HG02610 (cell line): Measurements from ENCODE around the gene PDK3.

Experiments
- ATAC-seq: cut with Tn5 transposase; IDR thresholded peaks from one replicate; pipeline ENCODE4 v1.9.1; 2021; ENCODE audit warnings: mild to moderate bottlenecking, moderate library complexity; ENCODE audit not compliant: unreplicated experiment

The PDK3 gene

DNA sequence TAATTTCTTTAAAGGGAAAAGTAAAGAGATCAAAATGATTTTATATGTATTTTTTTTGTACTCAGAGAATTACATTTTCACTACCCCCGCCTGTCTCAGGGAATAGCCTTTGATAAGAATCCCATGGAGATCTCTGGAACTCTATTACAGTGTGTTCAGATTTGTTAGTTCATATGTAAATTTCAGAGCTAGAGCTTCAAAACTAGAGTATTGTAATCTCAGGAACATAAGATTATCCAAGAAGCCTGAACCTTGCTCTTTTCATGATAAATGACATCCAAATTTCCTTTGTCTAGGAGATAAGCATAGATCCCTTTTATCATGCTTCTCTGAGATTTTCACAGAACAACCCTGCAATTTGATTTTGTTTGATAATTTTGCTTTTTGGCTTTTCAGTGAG, 82.9 kb downstream of the PDK3 start:
- no peak for ATAC-seq

DNA sequence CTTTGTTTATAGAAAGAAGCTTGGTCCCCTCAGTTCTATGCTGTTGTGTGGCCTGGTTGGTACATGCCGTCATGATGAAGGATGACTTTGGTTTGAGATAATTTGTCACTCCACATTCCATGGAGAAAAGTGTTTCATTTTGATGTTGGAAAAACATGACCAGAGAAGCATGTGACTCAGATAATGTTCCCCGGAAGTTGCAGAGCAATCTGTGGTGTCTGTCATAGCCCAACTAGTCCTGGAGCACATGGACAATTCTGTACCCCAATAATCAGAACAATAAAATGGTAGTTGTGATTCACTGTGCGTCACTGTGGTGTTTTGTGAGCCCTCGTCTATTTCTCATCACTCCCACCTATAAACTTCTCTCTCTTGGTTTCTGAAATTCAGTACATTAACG, 85.1 kb downstream of the PDK3 start:
- ATAC-seq = no peak

DNA sequence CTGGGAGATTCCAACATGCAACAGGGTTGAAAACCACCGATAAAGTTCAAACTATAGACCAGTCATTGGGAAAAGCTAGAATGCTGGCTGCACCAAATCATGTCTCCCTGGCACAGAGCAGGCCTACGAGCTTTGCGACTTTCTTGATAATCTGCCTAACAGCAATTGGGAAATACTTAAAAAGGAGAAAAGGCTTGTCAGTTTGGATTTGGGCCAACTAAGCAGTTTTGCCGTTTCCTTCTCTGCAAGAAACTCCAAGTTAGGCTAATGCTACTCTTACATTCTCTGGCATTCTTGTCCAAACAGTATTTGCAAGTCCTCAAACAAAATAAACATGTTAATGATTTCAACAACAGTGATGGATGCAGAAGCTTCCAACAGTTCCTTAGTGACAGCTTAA, 87.9 kb downstream of the PDK3 start:
- ATAC-seq = no peak

DNA sequence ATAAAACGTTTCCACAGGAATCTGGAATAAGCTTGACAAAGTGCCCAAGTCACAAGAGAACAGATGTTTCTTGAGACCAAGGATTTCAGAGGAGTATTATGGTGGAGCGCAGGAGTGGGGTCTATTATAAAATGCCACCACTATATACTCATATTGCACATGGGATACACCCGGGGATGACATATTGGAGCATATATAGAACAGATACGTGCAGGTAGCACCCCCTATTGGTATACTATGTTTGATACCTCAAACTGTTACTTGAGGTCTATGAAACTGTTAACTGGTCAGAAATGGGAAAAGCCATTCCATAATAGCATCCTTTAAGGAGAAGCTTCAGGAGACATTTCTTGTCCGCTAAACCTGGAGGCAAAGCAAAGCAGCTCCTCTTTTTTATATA, 96.0 kb downstream of the PDK3 start:
- no peak for ATAC-seq

DNA sequence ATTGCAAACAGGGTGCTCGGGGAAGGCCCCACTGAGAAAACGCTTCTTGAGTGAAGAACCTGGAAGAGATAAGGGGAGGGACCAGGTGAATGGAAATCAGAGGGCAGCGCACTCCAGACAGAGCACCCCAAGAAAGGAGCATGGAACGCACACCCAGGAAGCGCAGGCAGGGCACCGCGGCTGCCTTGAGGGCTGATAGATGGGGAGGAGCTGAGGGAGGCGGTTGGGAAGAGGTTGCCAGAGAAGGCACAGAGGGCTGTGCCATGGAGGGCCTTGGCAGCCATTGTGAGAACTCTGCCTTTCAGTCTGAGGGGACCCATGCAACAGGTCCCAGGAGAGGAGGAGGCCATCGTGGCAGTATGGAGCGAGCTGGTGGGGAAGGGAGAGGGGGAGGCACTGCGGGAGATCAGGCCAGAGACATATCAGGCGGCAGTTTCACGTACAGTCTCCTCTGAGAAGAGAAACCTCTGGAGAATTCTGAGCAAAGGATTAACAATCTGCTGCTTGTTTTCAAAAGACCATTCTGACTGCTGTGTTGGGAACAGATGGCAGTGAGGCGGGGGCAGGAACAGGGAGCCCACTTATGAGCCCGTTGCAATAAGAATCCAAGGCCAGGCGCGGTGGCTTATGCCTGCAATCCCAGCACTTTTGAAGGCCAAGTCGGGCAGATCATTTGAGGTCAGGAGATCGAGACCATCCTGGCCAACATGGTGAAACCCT, 98.4 kb downstream of the PDK3 start:
- ATAC-seq = no peak

DNA sequence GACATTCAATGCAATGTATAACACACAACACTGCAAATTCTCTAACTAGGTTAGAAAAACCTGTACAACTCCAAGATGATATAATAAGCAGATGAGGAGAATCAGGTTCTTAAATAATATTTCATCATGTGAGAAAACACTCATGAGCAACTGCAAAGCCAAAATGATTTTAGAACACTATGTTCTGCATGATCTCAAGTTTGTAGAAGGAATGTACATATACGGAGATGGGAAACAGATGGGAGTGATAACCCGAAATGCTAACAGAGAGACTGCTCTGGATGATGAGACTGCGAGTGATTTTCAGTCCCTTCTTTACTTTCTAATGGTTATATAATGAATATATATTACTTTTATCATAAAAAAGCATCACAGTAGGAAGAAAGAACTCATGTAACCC, 101.2 kb downstream of the PDK3 start:
- ATAC-seq = no peak

DNA sequence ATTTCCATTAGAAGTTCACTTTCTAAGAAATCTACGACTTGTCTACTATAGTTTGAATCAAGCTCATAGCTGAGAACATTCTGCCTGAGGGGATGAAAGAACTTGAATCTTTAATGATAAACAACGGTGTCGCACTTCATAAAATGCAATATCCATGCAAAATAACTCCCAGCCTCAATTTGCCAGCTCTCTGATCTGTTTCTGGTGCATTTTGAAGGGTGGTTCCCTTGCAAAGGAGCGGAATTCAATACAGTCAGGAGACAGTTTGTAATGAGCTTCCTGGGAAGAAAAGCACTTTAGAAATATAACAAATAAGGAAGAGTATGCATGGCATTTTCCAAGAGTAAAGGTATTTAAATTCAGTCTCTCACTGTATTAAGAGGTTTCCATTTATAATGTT, 102.1 kb downstream of the PDK3 start:
- no peak for ATAC-seq

DNA sequence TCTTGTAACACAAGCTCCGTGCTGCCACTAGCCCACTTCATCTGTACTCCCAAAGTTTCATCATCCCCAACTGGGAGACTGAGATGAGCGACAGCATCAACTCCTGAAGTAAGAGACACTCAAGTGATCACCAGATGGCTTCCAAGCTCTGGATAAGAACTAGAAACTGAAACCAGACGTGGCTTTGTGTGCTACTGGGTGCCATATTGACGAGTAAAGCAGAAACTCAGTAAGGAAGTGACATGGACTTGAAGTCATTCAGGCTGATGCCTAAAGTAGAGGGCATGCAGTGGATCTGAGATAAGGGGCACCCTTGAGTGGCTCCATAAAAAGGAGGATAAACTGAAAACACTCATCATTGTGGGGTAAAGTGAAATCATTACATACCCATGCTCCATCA, 109.7 kb downstream of the PDK3 start:
- no peak for ATAC-seq

DNA sequence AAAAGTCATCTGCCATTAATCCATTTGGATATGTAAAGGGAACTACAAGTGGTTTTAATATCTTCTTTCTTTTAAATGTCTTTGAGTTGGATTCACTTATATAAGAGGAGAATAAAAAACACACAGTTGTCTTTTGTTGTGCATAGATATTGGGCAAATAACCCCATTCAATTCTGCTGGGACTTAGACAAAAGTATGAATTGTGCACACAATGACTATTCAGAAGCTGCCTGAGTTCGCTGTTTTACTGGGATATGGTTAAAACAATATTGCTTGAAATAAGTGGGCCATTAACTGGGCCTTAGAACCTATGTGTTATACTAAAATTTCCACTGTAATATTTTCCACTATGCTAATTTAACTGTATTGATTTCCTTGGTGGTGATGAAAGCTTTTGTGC, 110.4 kb downstream of the PDK3 start:
- ATAC-seq = no peak

DNA sequence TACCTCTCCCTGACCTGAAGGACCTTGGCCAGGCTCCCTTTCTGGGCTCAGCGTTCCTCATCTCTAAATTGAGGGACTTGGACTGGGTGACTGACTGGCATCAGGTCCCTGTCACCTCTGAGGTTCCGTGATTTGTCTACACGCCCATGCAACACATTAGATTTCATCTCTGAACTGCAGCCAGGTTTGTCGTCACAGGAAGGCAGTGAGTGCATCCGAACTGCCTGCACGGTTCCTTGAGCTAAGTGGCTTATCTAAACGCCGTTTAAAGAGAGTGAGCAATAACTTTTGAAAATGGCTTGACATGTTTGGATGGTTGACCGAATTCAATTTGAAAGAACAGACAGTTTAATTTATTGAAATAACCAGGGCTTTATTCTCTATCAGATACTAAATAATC, 112.0 kb downstream of the PDK3 start:
- no peak for ATAC-seq
